Measurements from ENCODE around the gene CPEB4.
A peak's percentile ranks its signal among the peaks of the same experiment; 100 is the strongest.

Gene CPEB4

GRCh38 chr5:173887610-173888472 is at the start of gene CPEB4:
Gene CPEB4, plus strand, starts transcription at chr5:173888349. Its CDS starts 1,385 bp downstream, at chr5:173889734.
- H3K27ac ChIP-seq, result peak within 1 kb of the TSS; percentile 98

GRCh38 chr5:173839117-173839713 is 48.9 kb upstream of the CPEB4 start:
- peak; percentile 47 for DNase-seq
- H3K36me3 ChIP-seq, result no peaks in the 10 kb centered on the region
- H3K27me3 ChIP-seq (ENCODE audit: insufficient read depth, low read depth, severe bottlenecking), result no peaks in the 10 kb centered on the region
- TF ChIP-seq CTCF (IDR thresholded peaks at IDR 0.05; ENCODE audit: low read depth, low read length), result no peak
- H3K9me3 ChIP-seq (ENCODE audit: severe bottlenecking), result no peaks in the 10 kb centered on the region
- peak overlapping the region; percentile 13 for H3K27ac ChIP-seq
- H3K4me3 ChIP-seq (ENCODE audit: low read depth, low read length), result no peak overlapping the region

More at GRCh38 chr5:173887610-173888472, at the start of gene CPEB4:
- peak within 1 kb of the TSS; percentile 85 for H3K4me3 ChIP-seq (ENCODE audit: low read depth, low read length)
- no peaks in the 10 kb centered on the region for H3K27me3 ChIP-seq (ENCODE audit: insufficient read depth, low read depth, severe bottlenecking)
- DNase-seq, result peak; percentile 99
- no peaks in the 10 kb centered on the region for H3K9me3 ChIP-seq (ENCODE audit: severe bottlenecking)
- no peak for TF ChIP-seq CTCF (IDR thresholded peaks at IDR 0.05; ENCODE audit: low read depth, low read length)
- H3K36me3 ChIP-seq, result no peaks in the 10 kb centered on the region

GRCh38 chr5:173840111-173840983 is 47.8 kb upstream of the CPEB4 start:
- no peak for DNase-seq
- no peak for TF ChIP-seq CTCF (IDR thresholded peaks at IDR 0.05; ENCODE audit: low read depth, low read length)
- Histone ChIP-seq H3K4me3 (ENCODE audit: low read depth, low read length) (no peak overlapping the region), H3K36me3 (no peaks in the 10 kb centered on the region), H3K27me3 (ENCODE audit: insufficient read depth, low read depth, severe bottlenecking) (no peaks in the 10 kb centered on the region), H3K9me3 (ENCODE audit: severe bottlenecking) (no peaks in the 10 kb centered on the region), H3K27ac (no peak overlapping the region; the same call in 1 of the 2 replicates)

GRCh38 chr5:173841710-173842109 is 46.4 kb upstream of the CPEB4 start:
- Histone ChIP-seq H3K9me3 (ENCODE audit: severe bottlenecking) (no peaks in the 10 kb centered on the region), H3K4me3 (ENCODE audit: low read depth, low read length) (no peak overlapping the region), H3K27me3 (ENCODE audit: insufficient read depth, low read depth, severe bottlenecking) (no peaks in the 10 kb centered on the region), H3K27ac (no peak overlapping the region), H3K36me3 (no peaks in the 10 kb centered on the region)
- TF ChIP-seq CTCF (IDR thresholded peaks at IDR 0.05; ENCODE audit: low read depth, low read length), result no peak
- no peak for DNase-seq

- H3K9me3 ChIP-seq (ENCODE audit: severe bottlenecking), result no peaks in the 10 kb centered on the region
- DNase-seq, result no peak
- no peaks in the 10 kb centered on the region for H3K36me3 ChIP-seq
- no peak for TF ChIP-seq CTCF (IDR thresholded peaks at IDR 0.05; ENCODE audit: low read depth, low read length)
- no peak overlapping the region for H3K27ac ChIP-seq
- no peaks in the 10 kb centered on the region for H3K27me3 ChIP-seq (ENCODE audit: insufficient read depth, low read depth, severe bottlenecking)
- H3K4me3 ChIP-seq (ENCODE audit: low read depth, low read length), result no peak overlapping the region
These were observed 44.4 kb upstream of the CPEB4 start for GRCh38 chr5:173843794-173844193.

All from WERI-Rb-1 (cell line).